ENCODE data around the gene ANKRD40.
"Not testable (repeated sequence)": the region's sequence is repeated elsewhere in the genome, so short reads cannot be mapped to it uniquely, and the experiment has no call there.

The ANKRD40 gene

GRCh38 chr17:50685334-50685665, 22.4 kb downstream of the ANKRD40 start:
- no peak for DNase-seq

- DNase-seq = no peak
Observed at GRCh38 chr17:50684612-50685333, 22.9 kb downstream of the ANKRD40 start.

GRCh38 chr17:50684288-50684611, 23.5 kb downstream of the ANKRD40 start:
- no peak for DNase-seq

GRCh38 chr17:50683434-50684287, 24.1 kb downstream of the ANKRD40 start:
- DNase-seq = no peak

- DNase-seq = no peak
Observed at GRCh38 chr17:50682938-50683337, 24.8 kb downstream of the ANKRD40 start.

- DNase-seq = no peak
Observed at GRCh38 chr17:50682441-50682840, 25.3 kb downstream of the ANKRD40 start.

GRCh38 chr17:50681263-50682200, 26.2 kb downstream of the ANKRD40 start:
- no peak for DNase-seq

- not testable (repeated sequence) for DNase-seq
Observed at GRCh38 chr17:50680543-50681262, 27.0 kb downstream of the ANKRD40 start.

- DNase-seq = no peak
Observed at GRCh38 chr17:50680126-50680525, 27.6 kb downstream of the ANKRD40 start.

GRCh38 chr17:50679008-50679544, 28.6 kb downstream of the ANKRD40 start:
- no peak for DNase-seq

GRCh38 chr17:50677851-50678375, 29.8 kb downstream of the ANKRD40 start:
- DNase-seq = no peak

GRCh38 chr17:50676065-50676975, 31.4 kb downstream of the ANKRD40 start:
- DNase-seq = no peak

GRCh38 chr17:50675627-50676026, 32.1 kb downstream of the ANKRD40 start:
- no peak for DNase-seq

- DNase-seq = no peak
Observed at GRCh38 chr17:50675190-50675589, 32.5 kb downstream of the ANKRD40 start.

GRCh38 chr17:50672831-50673551, 34.7 kb downstream of the ANKRD40 start:
- DNase-seq = no peak

- no peak for DNase-seq
Observed at GRCh38 chr17:50672071-50672470, 35.6 kb downstream of the ANKRD40 start.

GRCh38 chr17:50668838-50669581, 38.7 kb downstream of the ANKRD40 start:
- DNase-seq = no peak

GRCh38 chr17:50668025-50668837, 39.5 kb downstream of the ANKRD40 start:
- DNase-seq = no peak

All from NCI-H1417 treated with DMSO at 0.1 percent for 48 hours (cell line).